ENCODE data around the gene ZCCHC7.

ZCCHC7 gene

GRCh38 chr9:37217161-37217560 is 96.8 kb downstream of the ZCCHC7 start:
- in situ Hi-C loops (cut with MboI; ENCODE audit: low pct_unique_long_range_greater_than_20kb, low sequenced_read_pairs, unreplicated experiment), result no loop called here
- no peak for TF ChIP-seq CTCF (IDR thresholded peaks at IDR 0.05; ENCODE audit: extremely low read depth, insufficient read depth, missing control alignments)

GRCh38 chr9:37218800-37219425 is 98.5 kb downstream of the ZCCHC7 start:
- DNase-seq (ENCODE audit: low spot score), result no peak
- no peak for TF ChIP-seq CTCF (IDR thresholded peaks at IDR 0.05; ENCODE audit: extremely low read depth, insufficient read depth, missing control alignments)
- in situ Hi-C loops (cut with MboI; ENCODE audit: low pct_unique_long_range_greater_than_20kb, low sequenced_read_pairs, unreplicated experiment), result no loop called here

More at GRCh38 chr9:37217161-37217560, 96.8 kb downstream of the ZCCHC7 start:
- no peak for DNase-seq (ENCODE audit: low spot score)

GRCh38 chr9:37220971-37221370 is 100.6 kb downstream of the ZCCHC7 start:
- TF ChIP-seq CTCF (IDR thresholded peaks at IDR 0.05; ENCODE audit: extremely low read depth, insufficient read depth, missing control alignments), result no peak
- DNase-seq (ENCODE audit: low spot score), result no peak
- in situ Hi-C loops (cut with MboI; ENCODE audit: low pct_unique_long_range_greater_than_20kb, low sequenced_read_pairs, unreplicated experiment), result no loop called here

GRCh38 chr9:37221489-37222106 is 101.2 kb downstream of the ZCCHC7 start:
- in situ Hi-C loops (cut with MboI; ENCODE audit: low pct_unique_long_range_greater_than_20kb, low sequenced_read_pairs, unreplicated experiment), result no loop called here
- DNase-seq (ENCODE audit: low spot score), result no peak
- no peak for TF ChIP-seq CTCF (IDR thresholded peaks at IDR 0.05; ENCODE audit: extremely low read depth, insufficient read depth, missing control alignments)

- no peak for TF ChIP-seq CTCF (IDR thresholded peaks at IDR 0.05; ENCODE audit: extremely low read depth, insufficient read depth, missing control alignments)
These were observed 109.1 kb downstream of the ZCCHC7 start for GRCh38 chr9:37229455-37229854.

GRCh38 chr9:37229882-37230482 is 109.6 kb downstream of the ZCCHC7 start:
- DNase-seq (ENCODE audit: low spot score), result no peak
- in situ Hi-C loops (cut with MboI; ENCODE audit: low pct_unique_long_range_greater_than_20kb, low sequenced_read_pairs, unreplicated experiment), result no loop called here
- no peak for TF ChIP-seq CTCF (IDR thresholded peaks at IDR 0.05; ENCODE audit: extremely low read depth, insufficient read depth, missing control alignments)

More at GRCh38 chr9:37229455-37229854, 109.1 kb downstream of the ZCCHC7 start:
- in situ Hi-C loops (cut with MboI; ENCODE audit: low pct_unique_long_range_greater_than_20kb, low sequenced_read_pairs, unreplicated experiment), result no loop called here
- DNase-seq (ENCODE audit: low spot score), result no peak
